ENCODE data around the gene ZNF532. TPM values are rescaled to one million over a fixed set of nuclear protein-coding genes. Genes with fewer than 3 reads are reported as not detected.

Gene ZNF532
- total RNA-seq, 6 donors from 2014 or later, result 35.6 to 76.5 (median 42.9) TPM

GRCh38 chr18:58966005-58966677 is 101.5 kb downstream of the ZNF532 start:
- peaks cover 17 to 35% (median 29%) of the 10 kb centered on the region in 4 donors for H3K4me1 ChIP-seq
- DNase-seq, result no peak
- 47 to 54% methylated on average over 3 of the region's 3 CpGs for WGBS, 2 donors
- no peaks in the 10 kb centered on the region for H3K9me3 ChIP-seq
- no peak for TF ChIP-seq POLR2A (IDR thresholded peaks at IDR 0.05)
- TF ChIP-seq POLR2AphosphoS5 (IDR thresholded peaks at IDR 0.05), result no peak
- no peak for TF ChIP-seq CTCF (IDR thresholded peaks at IDR 0.05)
- TF ChIP-seq EP300 (IDR thresholded peaks at IDR 0.05), result no peak
- no peaks in the 10 kb centered on the region for H3K27me3 ChIP-seq
- H3K27ac ChIP-seq, result peak overlapping the region in 3 of 4 donors; percentile 15 to 73 (median 47)
- no peak overlapping the region for H3K4me3 ChIP-seq
- ATAC-seq (ENCODE audit: low FRiP score in 2 of 2), result no peak
- H3K36me3 ChIP-seq, result peaks cover 0 to 12% (median 0%) of the 10 kb centered on the region in 4 donors

GRCh38 chr18:58966704-58967103 is 102.0 kb downstream of the ZNF532 start:
- WGBS, 2 donors, result 68 to 72% methylated on average over 3 of the region's 3 CpGs
- peaks cover 17 to 35% (median 29%) of the 10 kb centered on the region in 4 donors for H3K4me1 ChIP-seq
- TF ChIP-seq CTCF (IDR thresholded peaks at IDR 0.05) (no peak), POLR2A (IDR thresholded peaks at IDR 0.05) (no peak), EP300 (IDR thresholded peaks at IDR 0.05) (no peak), POLR2AphosphoS5 (IDR thresholded peaks at IDR 0.05) (no peak)
- ATAC-seq (ENCODE audit: low FRiP score in 2 of 2) (no peak), DNase-seq (no peak)
- H3K27ac ChIP-seq, result peak overlapping the region; percentile 35 to 73 (median 60)
- H3K4me3 ChIP-seq, result no peak overlapping the region
- no peaks in the 10 kb centered on the region for H3K27me3 ChIP-seq
- H3K9me3 ChIP-seq, result no peaks in the 10 kb centered on the region
- peaks cover 0 to 6% (median 0%) of the 10 kb centered on the region in 4 donors for H3K36me3 ChIP-seq

GRCh38 chr18:58967751-58968254 is 103.1 kb downstream of the ZNF532 start:
- Histone ChIP-seq H3K36me3 (peaks cover 0 to 6% (median 0%) of the 10 kb centered on the region in 4 donors), H3K4me1 (peaks cover 17 to 38% (median 32%) of the 10 kb centered on the region in 4 donors), H3K4me3 (no peak overlapping the region), H3K27ac (peak overlapping the region in 3 of 4 donors; percentile 55 to 73 (median 73)), H3K27me3 (no peaks in the 10 kb centered on the region), H3K9me3 (no peaks in the 10 kb centered on the region)
- 69 to 78% methylated on average over 5 of the region's 5 CpGs for WGBS, 2 donors
- no peak for ATAC-seq (ENCODE audit: low FRiP score in 2 of 2)
- TF ChIP-seq POLR2A (IDR thresholded peaks at IDR 0.05), result no peak
- no peak for TF ChIP-seq CTCF (IDR thresholded peaks at IDR 0.05)
- TF ChIP-seq POLR2AphosphoS5 (IDR thresholded peaks at IDR 0.05), result no peak
- no peak for TF ChIP-seq EP300 (IDR thresholded peaks at IDR 0.05)
- DNase-seq, result no peak

GRCh38 chr18:58970943-58971790 is 106.5 kb downstream of the ZNF532 start:
- no peak overlapping the region for H3K4me3 ChIP-seq
- peaks cover 0 to 10% (median 0%) of the 10 kb centered on the region in 4 donors for H3K36me3 ChIP-seq
- ATAC-seq (ENCODE audit: low FRiP score in 2 of 2) (no peak), DNase-seq (no peak)
- H3K27me3 ChIP-seq, result no peaks in the 10 kb centered on the region
- H3K9me3 ChIP-seq, result no peaks in the 10 kb centered on the region
- peak overlapping the region in 2 of 4 donors; percentile 11 to 37 for H3K27ac ChIP-seq
- 88 to 89% methylated on average over 14 of the region's 14 CpGs for WGBS, 2 donors
- TF ChIP-seq POLR2A (IDR thresholded peaks at IDR 0.05), result no peak
- TF ChIP-seq EP300 (IDR thresholded peaks at IDR 0.05), result no peak
- no peak for TF ChIP-seq CTCF (IDR thresholded peaks at IDR 0.05)
- TF ChIP-seq POLR2AphosphoS5 (IDR thresholded peaks at IDR 0.05), result no peak
- peaks cover 12 to 30% (median 22%) of the 10 kb centered on the region in 4 donors for H3K4me1 ChIP-seq

All from upper lobe of left lung (tissue), 6 donors.